Stimulated activated memory B cell treated with anti-CD40 and anti-IgM and Interleukin-4, amounts not matched to agents 10 μg/mL and 1 μg/mL and 100 μg/mL, for 72 hours (primary cell): ENCODE results near the gene C2orf78.

Source experiments
- ATAC-seq: fragments of 150-1000 bp; cut with Tn5 transposase; 2 replicates; pipeline ENCODE4 v1.10.0; 2021
- H3K27ac Mint-ChIP-seq: one replicate; pipeline ENCODE4 v1.8.0; 2022; ENCODE audit warnings: mild to moderate bottlenecking, mixed read lengths
- H3K27me3 Mint-ChIP-seq: one replicate; pipeline ENCODE4 v1.8.0; 2022; ENCODE audit warnings: mixed read lengths
- H3K36me3 Mint-ChIP-seq: one replicate; pipeline ENCODE4 v1.8.0; 2022; ENCODE audit warnings: mixed read lengths
- H3K4me1 Mint-ChIP-seq: one replicate; pipeline ENCODE4 v1.8.0; 2022; ENCODE audit warnings: mixed read lengths
- H3K4me3 Mint-ChIP-seq: one replicate; pipeline ENCODE4 v1.8.0; 2022; ENCODE audit warnings: mild to moderate bottlenecking, moderate library complexity, mixed read lengths
- H3K9me3 Mint-ChIP-seq: one replicate; pipeline ENCODE4 v1.8.0; 2022; ENCODE audit warnings: mixed read lengths

Gene C2orf78

DNA sequence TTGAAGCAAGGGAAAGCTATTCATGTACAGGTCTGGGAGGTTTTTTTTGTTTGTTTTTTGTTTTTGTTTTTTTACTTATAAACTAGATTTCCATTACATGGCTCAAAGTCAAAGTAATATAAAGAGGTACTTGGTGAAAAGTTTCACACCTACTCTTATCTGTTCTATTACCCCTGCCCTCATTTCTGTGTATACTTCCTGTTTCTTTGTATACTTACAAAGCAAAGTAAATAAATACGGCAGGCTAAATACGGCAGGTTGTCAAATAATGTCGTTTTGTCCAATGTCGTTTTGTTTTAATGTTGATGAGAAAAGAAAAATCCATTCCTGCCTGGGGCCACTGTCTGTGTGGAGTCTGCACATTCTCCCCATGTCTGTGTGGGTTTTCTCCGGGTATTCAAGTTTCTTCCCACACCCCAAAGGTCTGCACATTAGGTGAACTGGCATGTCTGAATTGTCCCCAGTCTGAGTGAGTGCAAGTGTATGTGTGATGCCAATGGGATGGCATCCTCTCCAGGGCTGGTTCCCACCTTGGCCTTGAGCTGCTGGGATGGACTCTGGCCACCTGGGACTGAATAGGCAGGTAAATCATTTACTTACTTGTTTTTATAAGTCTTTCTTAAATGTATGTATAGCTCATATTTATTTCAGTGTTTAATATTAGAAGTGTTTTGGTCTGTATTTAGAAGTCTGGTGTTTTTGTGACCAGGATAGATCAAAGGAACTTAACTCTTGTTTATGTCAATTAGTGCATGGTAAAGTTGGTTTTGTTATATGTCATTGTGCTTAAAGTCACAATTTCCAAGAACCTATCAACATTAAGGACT, 58.1 kb downstream of the C2orf78 start:
- peaks cover 35% of the 10 kb centered on the region for H3K36me3 Mint-ChIP-seq
- no peak for ATAC-seq
- H3K27me3 Mint-ChIP-seq = no peaks in the 10 kb centered on the region
- no peak overlapping the region for H3K27ac Mint-ChIP-seq
- no peaks in the 10 kb centered on the region for H3K9me3 Mint-ChIP-seq
- H3K4me1 Mint-ChIP-seq = peaks cover 12% of the 10 kb centered on the region
- H3K4me3 Mint-ChIP-seq = no peak overlapping the region

DNA sequence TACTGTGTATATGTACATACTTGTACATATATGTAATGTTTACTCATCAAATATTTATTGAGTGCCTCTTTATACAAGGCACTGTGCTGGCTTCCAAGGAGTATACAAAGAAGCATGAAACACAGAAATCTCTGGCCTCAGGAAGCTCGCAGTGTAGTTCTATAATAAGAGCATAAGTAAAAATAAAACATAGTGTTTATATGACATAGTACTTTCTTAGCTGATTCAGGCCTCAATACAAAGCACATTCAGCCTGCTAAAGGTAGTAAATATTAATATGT, 58.7 kb downstream of the C2orf78 start:
- peaks cover 9% of the 10 kb centered on the region for H3K4me1 Mint-ChIP-seq
- no peaks in the 10 kb centered on the region for H3K9me3 Mint-ChIP-seq
- no peak overlapping the region for H3K4me3 Mint-ChIP-seq
- no peak for ATAC-seq
- peaks cover 39% of the 10 kb centered on the region for H3K36me3 Mint-ChIP-seq
- H3K27me3 Mint-ChIP-seq = no peaks in the 10 kb centered on the region
- no peak overlapping the region for H3K27ac Mint-ChIP-seq

DNA sequence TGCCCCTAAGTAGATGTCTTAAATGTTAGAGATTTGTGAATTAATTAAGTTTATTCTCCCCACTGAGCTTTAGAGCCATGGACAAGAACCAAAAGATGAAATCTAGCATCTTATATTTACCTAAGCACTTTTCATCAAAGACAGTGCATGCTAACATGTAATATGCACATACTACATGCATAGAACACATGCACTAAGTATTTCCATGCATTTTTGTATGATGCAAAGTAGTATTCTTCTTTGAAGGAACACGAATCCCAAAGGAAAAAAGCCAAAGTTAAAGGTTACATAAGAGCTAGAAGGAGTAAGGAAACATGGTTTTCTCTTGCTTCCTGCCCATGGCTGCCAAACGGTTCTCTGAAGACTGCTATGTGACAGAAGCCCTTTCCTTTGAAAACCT, 60.1 kb downstream of the C2orf78 start:
- no peak for ATAC-seq
- peaks cover 40% of the 10 kb centered on the region for H3K36me3 Mint-ChIP-seq
- H3K4me1 Mint-ChIP-seq = no peaks in the 10 kb centered on the region
- no peaks in the 10 kb centered on the region for H3K27me3 Mint-ChIP-seq
- H3K4me3 Mint-ChIP-seq = no peak overlapping the region
- no peak overlapping the region for H3K27ac Mint-ChIP-seq
- H3K9me3 Mint-ChIP-seq = no peaks in the 10 kb centered on the region

DNA sequence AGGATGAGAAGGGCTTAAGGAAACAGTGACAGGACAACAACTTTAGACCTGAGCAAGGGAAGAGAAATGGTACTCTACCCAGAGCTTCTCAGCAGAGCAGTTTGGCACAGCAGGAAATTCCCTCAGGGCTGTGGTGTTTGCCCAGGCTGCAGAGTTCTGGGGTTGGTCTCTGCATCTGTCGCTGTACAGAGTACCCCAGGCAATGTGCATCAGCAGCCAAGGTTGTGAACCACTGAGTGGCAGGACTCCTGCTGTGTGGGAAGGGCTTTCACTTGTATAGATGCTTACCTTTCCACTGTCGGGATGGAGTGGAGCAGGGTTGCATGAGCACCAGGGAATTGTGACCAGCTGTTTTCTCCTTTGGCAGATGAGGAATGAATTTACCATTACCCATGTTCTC, 66.0 kb downstream of the C2orf78 start:
- no peak for ATAC-seq
- Mint-ChIP-seq H3K27me3 (no peaks in the 10 kb centered on the region), H3K4me3 (no peak overlapping the region), H3K9me3 (no peaks in the 10 kb centered on the region), H3K27ac (no peak overlapping the region), H3K36me3 (peaks cover 34% of the 10 kb centered on the region), H3K4me1 (no peaks in the 10 kb centered on the region)

- Mint-ChIP-seq H3K4me3 (no peak overlapping the region), H3K9me3 (no peaks in the 10 kb centered on the region), H3K27me3 (no peaks in the 10 kb centered on the region), H3K4me1 (peaks cover 3% of the 10 kb centered on the region), H3K27ac (no peak overlapping the region), H3K36me3 (peaks cover 26% of the 10 kb centered on the region)
- no peak for ATAC-seq
Observed at GRCh38 chr2:73851274-73851673, 67.3 kb downstream of the C2orf78 start.

DNA sequence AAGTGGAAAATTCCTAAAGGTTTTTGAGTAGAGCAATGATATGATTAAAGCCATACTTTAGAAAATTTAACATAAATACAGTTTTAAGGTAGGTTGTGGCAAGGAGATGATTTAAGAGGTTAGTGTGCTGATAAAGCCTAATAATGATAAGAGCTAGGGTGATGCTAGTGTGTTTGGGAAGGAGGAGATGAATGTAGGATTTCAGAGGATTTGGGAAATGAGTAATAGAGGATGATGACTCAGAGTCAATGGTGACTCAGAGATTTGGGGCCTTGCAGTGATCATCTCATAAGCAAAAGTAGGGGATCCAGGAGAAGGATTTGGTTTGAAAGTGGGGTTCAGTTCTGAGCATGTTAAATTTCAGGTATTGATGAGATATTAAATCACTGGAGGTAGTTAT, 68.0 kb downstream of the C2orf78 start:
- H3K4me3 Mint-ChIP-seq = no peak overlapping the region
- no peaks in the 10 kb centered on the region for H3K9me3 Mint-ChIP-seq
- H3K27ac Mint-ChIP-seq = no peak overlapping the region
- peaks cover 18% of the 10 kb centered on the region for H3K36me3 Mint-ChIP-seq
- H3K4me1 Mint-ChIP-seq = peaks cover 10% of the 10 kb centered on the region
- no peaks in the 10 kb centered on the region for H3K27me3 Mint-ChIP-seq
- no peak for ATAC-seq

DNA sequence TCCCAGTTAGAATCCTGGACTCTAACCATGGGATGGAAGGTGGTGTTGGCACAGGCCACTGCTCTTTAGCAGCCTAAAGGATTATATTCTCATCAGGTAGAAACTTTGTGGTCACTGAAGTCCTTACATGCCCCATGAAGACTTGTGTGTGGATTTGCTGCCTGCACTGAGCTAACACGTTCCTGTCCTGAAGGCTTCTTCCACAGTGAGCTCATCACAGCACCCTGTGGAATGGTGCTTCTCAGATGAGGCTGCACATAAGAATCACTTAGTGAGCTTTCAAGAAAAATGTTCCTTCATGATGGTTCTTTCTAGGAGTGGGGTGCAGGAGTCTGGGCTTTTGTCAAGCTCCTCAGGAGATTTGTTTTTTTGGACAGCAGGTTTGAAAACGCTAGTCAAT, 71.5 kb downstream of the C2orf78 start:
- peaks cover 10% of the 10 kb centered on the region for H3K4me1 Mint-ChIP-seq
- H3K27me3 Mint-ChIP-seq = no peaks in the 10 kb centered on the region
- ATAC-seq = no peak
- no peaks in the 10 kb centered on the region for H3K9me3 Mint-ChIP-seq
- H3K27ac Mint-ChIP-seq = no peak overlapping the region
- peaks cover 9% of the 10 kb centered on the region for H3K36me3 Mint-ChIP-seq
- no peak overlapping the region for H3K4me3 Mint-ChIP-seq

GRCh38 chr2:73856214-73856613, 72.2 kb downstream of the C2orf78 start:
- H3K9me3 Mint-ChIP-seq = no peaks in the 10 kb centered on the region
- no peak overlapping the region for H3K27ac Mint-ChIP-seq
- H3K27me3 Mint-ChIP-seq = no peaks in the 10 kb centered on the region
- ATAC-seq = no peak
- peaks cover 14% of the 10 kb centered on the region for H3K36me3 Mint-ChIP-seq
- H3K4me3 Mint-ChIP-seq = no peak overlapping the region
- H3K4me1 Mint-ChIP-seq = peaks cover 10% of the 10 kb centered on the region

DNA sequence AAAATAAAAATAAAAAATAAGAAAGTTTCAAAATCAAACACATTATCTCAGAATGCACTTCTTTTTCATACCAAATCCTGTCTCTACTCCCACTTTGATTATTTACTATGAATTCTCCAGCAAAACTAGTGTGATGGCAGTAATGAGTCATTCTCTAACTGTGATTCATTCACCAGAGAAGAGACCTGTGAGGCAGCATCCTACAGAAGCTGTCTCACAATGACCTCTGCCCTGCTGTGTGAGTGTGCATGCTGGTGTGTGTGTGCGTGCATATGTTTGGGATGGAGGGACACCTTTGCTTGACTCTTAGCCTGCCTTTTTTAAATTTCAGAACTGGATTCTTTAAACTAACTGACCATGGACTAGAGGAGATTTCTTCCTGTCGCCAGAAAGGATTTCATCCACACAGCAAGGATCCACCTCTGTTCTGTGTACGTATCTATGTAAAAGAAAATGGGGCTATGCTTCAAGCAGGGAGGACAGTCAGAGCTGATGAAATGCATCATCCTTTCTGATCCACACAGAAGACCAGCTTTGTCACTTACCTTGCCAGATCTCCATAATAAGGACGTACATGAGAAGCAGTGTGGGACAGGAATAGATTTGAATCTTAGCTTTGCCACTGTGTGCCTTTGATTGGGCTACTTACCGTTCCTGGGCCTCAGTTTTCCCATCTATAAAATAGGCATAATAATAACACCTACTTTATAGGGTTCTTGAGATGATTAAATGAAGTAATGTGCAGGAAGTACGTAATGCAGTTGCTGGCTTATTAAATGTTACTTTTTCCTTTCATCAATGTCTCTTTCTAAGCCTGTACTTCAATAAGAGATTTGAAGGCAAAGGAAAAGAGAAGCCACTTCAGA, 76.0 kb downstream of the C2orf78 start:
- Mint-ChIP-seq H3K4me3 (no peak overlapping the region), H3K27me3 (no peaks in the 10 kb centered on the region), H3K27ac (no peak overlapping the region), H3K4me1 (peaks cover 10% of the 10 kb centered on the region), H3K9me3 (no peaks in the 10 kb centered on the region), H3K36me3 (peaks cover 39% of the 10 kb centered on the region)
- no peak for ATAC-seq

GRCh38 chr2:73862987-73863386, 79.0 kb downstream of the C2orf78 start:
- no peaks in the 10 kb centered on the region for H3K9me3 Mint-ChIP-seq
- no peaks in the 10 kb centered on the region for H3K27me3 Mint-ChIP-seq
- ATAC-seq = no peak
- H3K36me3 Mint-ChIP-seq = peaks cover 58% of the 10 kb centered on the region
- no peak overlapping the region for H3K27ac Mint-ChIP-seq
- no peaks in the 10 kb centered on the region for H3K4me1 Mint-ChIP-seq
- no peak overlapping the region for H3K4me3 Mint-ChIP-seq
